Measurements from ENCODE around the gene FILIP1L.

FILIP1L gene

DNA sequence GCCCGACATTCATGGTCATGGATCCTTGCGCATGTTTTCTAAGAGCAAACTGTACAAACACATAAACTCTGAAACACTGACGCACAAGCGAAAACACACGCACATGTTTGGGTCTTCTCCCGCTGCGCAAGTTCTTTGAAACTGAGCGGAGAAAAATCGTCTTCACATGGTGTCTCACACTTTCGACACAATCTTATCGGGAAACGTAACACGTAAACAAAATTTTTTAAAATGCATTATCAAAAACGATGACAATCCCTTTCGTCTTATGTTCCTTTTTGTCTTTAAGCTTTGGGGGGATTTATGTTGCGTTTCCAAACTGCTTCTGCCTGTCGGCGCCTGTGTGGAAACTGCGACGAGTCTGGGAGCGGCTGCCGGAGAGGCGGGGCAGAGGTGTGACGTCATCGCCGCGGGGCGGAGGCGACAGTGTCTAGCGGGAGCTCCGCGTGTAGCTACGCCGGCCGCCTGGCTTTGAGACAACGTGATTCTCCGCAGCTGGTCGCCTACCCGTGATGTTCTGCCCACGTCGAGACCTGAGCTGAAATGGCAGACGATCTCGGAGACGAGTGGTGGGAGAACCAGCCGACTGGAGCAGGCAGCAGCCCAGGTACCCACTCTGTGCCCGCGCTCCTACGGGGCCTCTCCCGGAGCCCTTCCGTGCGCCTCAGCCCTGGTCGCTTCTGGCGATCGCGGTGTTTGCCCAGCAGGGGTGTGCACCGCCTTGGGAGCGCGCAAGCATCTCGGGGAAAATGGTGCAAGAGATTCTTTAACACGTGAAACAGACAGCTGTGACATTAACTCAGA is 296.7 kb downstream of the FILIP1L start, which contains the start of gene CMSS1:
TSS of gene CMSS1 (plus strand) at position 426 of the 804 bp plus-strand sequence.
- peak; percentile 38 to 93 (median 81) for DNase-seq

DNA sequence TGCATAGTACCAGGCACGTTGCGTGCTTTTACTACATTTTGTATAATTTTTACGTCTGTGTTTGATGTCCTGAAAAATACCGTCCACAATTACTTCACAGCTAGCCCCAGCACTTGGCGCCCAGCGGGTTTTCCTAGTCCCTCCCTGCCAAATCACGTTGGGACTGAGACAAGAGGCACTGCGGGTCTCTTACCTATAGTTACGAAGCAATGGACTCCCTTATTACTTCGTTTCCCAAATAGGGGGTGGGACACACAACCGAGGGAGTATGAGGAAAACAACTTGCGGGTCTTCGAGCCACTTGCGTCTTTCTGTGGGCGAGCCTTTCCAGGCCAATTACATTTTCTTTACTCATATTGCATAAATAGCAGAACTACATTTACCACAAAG is 297.3 kb downstream of the FILIP1L start:
- DNase-seq: peak in 4 of 56 donors; percentile 28 to 36 (median 32)

DNA sequence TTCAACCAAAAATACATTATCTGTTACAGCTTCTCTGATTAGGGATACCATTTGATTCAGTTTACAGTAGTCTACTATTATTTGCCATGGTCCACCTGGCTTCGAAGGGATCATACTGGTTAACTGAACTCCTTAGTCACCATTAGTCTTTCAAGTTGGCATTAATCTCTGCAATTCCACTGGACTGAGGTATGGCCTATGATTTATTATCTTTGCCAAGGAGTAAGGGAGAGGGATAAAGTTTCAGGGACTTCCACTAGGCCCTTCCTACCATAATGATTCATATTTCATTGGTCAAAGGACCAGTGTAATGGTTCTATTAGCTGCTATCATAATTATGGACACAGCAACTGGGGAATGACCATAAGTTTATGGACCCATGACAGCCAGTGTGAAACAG is 303.9 kb downstream of the FILIP1L start:
- no peak for DNase-seq

DNA sequence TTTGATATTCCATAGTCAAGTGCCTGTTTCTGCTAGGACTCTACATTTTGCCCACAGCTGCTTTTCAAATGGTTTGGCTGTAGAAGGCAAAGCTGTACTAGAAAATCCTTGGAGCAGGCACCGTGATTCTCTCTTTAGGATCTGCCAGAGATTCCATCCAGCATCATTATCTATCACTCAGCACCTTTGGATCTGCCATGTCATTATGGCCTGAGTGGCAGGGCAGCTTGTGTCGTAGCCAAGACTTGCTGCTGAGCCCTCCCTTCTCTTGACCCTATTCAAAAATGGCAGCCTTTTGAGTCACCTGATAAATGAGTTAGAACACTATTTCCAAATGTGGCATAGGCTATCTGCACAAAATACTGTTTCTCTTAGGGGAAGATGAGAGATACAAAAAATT is 304.7 kb downstream of the FILIP1L start:
- DNase-seq: no peak

DNA sequence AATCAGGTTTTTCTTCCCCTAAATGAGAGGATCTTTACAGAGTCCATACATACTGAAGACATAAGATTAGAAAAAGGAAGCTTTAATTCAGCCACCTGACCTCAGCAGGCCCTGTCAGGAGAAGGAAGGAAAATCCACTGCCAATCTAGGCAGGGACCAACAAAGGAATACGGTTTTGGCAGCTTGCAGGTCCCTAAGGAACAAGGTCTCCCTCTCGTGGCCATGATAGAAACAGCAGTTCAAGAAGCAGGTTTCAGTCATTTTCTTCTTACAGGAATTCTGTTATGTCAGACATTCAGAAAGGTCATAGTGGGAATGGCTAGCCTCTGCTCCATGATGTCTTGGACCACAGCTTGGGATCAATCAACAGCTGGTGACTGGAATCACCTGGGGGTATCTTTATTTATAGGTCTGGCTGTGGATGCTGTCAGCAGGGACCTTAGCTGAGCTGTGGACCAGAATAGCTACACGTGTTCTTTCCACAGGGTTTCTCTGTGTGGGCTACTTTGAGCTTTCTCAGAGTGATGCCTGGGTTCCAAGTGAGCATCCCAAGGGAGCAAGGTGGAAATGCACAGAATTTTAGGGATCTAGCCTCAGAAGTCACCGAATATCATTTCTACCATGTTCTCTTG is 306.0 kb downstream of the FILIP1L start:
- DNase-seq: peak in 8 of 56 donors; percentile 2 to 27 (median 7)

DNA sequence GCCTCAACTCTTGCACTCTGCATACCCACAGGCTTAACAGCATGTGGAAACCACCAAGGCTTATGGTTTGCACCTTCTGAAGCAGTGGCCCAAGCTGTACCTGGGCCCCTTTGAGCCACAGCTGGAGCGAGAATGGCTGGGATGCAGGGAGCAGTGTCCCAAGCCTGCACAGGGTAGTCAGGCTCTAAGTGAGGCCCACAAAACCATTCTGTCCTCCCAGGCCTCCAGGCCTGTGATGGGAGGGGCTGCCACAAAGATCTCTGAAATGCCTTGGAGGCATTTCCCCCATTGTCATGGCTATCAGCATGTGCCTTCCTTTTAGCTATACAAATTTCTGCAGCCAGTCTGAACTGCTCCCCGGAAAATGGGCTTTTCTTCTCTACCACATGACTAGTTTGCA is 309.1 kb downstream of the FILIP1L start:
- DNase-seq: no peak

DNA sequence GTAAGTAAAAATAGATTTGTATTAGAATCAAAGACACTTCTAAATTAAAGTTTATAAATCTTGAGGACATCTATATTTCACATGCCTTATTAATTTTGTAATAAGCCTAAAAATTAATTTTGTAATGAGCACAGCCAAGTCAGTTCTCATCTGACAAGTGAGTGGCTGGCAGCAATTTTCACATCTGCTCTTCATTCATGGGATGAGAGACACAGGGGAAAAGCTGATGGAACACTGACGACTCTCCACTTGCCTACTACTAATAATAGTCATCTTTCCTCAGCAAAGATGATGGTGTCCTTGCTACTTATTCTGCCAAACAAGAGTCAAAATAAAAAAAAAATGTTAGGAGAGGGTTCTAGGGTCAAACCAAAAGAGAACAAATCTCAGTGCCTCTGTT is 311.0 kb downstream of the FILIP1L start:
- no peak for DNase-seq

DNA sequence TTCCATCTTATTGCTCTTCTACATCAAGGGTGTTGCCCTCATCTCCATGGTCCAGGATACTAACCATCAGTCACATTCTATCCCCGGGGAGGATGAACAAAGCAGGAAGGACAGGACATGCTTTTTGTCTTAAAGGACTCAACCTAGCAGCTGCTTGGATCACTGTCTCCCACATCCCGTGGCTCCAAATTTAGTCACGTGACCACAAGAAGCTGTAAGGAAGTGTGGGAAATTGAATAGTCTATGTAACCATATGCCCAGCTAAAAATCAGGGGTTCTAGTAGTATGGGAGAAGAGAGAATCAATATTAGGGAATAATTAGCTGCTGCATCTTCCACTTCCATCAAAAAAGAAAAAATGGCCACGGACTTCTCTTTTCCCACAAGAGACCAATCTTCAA is 314.9 kb downstream of the FILIP1L start:
- DNase-seq: no peak

DNA sequence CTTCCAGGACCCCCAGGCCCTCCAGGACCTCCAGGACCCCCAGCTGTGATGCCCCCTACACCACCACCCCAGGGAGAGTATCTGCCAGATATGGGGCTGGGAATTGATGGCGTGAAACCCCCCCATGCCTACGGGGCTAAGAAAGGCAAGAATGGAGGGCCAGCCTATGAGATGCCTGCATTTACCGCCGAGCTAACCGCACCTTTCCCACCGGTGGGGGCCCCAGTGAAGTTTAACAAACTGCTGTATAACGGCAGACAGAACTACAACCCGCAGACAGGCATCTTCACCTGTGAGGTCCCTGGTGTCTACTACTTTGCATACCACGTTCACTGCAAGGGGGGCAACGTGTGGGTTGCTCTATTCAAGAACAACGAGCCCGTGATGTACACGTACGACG is 318.7 kb downstream of the FILIP1L start:
- no peak for DNase-seq

DNA sequence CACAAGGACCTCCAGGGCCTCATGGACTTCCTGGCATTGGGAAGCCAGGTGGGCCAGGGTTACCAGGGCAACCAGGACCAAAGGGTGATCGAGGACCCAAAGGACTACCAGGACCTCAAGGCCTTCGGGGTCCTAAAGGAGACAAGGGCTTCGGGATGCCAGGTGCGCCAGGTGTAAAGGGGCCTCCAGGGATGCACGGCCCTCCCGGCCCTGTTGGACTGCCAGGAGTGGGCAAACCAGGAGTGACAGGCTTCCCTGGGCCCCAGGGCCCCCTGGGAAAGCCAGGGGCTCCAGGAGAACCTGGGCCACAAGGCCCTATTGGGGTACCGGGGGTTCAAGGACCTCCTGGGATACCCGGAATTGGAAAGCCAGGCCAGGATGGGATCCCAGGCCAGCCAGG is 319.8 kb downstream of the FILIP1L start:
- no peak for DNase-seq

DNA sequence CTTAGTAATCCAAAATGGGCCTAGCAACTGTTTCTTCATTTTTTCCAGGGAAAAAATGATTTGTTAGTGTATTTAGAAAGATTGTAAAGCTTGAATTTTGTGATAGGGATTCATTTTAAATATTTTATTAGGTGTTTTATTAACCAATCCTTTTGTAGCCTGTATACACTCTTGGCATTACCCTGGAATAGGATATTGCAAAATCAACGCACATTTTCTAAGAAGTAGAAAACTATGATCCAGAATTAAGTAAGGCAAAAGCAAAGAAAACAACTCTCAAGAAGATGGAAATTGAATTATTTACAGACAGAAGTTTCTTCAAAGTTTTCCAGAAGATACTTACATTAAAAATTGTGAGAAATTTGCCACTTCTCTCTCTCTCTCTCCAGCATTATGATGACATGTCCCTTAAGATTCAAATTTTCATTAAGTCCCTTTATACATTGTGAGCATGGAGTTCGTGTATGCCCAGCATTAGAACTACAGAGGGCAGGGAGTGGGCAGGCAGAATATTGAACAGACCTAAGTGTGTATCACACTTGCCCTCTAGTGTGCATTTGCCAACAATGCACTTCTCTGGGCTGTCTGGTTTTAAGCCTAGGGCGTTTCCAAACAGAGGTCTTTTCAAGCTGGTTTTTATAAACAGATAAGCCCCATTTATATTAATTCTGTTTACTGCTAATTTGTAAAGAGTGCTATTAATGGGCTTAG is 325.1 kb downstream of the FILIP1L start:
- DNase-seq: peak in 6 of 56 donors; percentile 2 to 38 (median 8)

All from amygdala (tissue), 56 donors.